ENCODE data around the gene MPL. TPM values are rescaled to one million over a fixed set of nuclear protein-coding genes. Genes with fewer than 3 reads are reported as not detected.
A peak's percentile ranks its signal among the peaks of the same experiment; 100 is the strongest.
"Not testable (repeated sequence)": the region's sequence is repeated elsewhere in the genome, so short reads cannot be mapped to it uniquely, and the experiment has no call there.

Gene MPL
- total RNA-seq, 1 donor from 2014 or later = not detected

DNA sequence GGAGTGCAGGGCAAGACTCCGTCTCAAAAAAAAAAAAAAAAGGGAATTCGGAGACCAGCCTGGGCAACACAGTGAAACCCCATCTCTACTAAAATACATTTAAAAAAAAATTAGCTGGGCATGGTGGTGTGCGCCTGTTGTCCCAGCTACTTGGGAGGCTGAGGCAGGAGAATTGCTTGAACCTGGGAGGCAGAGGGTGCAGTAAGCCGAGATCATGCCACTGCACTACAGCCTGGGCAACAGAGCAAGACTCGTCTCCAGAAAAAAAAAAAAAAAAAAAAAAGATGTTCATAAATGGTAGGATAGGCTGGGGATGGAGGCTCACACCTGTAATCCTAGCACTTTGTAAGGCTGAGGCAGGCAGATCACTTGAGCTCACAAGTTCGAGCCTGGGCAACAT lies 32.2 kb downstream of the MPL start:
- not testable (repeated sequence) for FAIRE-seq; DNase-seq (ENCODE audit: low spot score in 2 of 2)

DNA sequence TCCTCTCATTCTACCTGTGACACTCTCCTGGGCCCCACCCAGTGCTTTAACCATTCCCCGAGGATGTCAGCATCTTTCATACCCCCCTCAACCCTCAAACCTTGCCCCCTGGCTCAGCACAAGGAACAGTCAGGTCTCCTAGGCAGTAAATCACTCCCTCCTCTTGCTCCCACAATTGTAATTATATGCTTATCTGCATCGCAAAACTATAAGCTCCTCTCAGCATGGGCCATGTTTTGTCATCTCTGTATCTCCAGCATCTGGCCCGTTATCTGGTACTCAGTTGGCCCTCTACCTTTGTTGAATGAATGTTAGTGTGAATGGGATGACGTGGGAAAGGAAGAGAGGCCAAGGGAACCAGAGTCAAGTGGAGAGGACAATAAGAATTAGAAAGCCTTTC lies 32.9 kb downstream of the MPL start:
- no peak for DNase-seq (ENCODE audit: low spot score in 2 of 2)
- FAIRE-seq = no peak

DNA sequence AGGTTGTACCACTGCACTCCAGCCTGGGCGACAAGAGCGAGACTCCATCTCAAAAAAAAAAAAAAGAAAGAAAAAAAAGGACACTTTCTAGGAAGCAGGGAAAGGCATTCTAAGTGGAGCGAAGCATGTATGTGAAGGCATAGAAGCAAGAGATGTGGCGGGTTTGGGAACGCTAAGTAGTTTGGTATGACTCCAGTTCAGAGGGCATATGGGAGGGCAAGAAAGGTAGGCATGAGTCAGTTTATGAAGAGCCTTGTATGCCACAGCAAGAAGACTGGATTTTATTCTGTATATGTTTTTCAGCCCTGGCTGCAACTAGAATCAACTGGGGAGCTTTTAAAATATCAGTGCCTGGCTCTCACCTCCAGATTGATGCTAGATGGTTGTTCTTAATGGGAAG lies 34.6 kb downstream of the MPL start:
- FAIRE-seq = no peak
- DNase-seq (ENCODE audit: low spot score in 2 of 2) = no peak

DNA sequence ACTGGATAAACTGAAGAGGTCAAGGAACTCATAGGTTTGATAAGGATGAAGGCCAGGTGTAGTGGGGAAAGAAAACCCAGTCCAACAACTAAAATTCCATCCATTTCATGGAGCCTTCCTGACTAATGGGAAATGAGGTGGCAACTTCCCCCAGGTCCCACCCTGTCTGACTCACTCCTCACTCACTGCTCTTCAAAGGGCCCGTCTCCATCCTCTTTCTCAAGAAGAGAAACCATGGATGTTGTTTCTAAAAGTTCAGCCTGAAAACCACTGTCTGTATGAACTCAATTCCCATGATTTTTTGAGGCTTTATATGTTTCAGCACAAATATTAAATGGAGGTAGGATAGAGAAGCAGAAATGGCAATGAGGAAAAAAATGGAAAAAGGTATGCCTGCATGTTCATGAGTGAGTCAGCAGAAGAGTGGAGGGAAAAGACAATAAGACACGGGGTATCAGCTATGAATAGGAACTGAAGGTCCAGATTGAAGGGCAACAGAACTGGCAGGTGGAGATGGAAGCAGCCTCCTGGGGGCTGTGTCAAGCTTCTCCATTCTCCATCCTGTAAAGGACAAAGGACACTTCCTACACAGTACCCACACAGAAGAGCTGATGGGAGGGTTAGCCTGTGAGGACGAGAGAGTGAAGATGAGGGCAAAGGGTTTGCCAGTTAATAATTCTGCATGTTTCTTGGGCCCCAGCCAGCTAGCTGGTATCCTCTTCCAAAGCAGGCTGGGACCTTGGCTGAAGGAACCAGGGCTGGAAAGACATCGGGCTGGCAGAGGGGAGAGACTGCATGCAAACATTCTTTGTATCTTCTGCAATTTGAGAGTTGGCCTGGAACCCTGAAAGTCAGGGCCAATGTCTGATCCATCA lies 35.7 kb downstream of the MPL start:
- DNase-seq (ENCODE audit: low spot score in 2 of 2) (no peak), FAIRE-seq (no peak)

DNA sequence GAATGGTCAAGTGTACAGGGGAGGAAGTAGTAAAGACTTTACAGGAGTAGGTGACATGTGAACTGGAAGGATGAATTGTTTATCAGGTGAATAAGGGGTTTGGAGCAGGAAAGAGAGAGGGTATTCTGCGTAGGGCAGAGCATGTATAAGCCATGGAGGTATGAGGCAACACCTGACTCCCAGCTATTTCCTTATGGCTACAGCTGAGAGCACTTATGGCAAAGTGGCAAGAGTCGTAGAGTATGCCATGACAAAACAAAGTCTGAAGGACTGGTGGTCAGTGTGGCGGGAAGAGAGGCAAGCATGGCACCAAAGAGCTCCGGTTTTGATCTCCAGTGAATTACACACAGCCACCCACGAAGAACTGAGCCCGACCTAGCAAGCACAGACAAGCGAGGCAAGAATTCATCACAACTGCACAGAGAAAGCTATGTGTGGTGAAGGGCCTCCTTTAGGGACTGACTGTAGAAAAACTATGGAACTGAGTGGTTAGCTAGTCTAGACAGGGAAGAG lies 39.2 kb downstream of the MPL start:
- FAIRE-seq (no peak), DNase-seq (ENCODE audit: low spot score in 2 of 2) (no peak)

DNA sequence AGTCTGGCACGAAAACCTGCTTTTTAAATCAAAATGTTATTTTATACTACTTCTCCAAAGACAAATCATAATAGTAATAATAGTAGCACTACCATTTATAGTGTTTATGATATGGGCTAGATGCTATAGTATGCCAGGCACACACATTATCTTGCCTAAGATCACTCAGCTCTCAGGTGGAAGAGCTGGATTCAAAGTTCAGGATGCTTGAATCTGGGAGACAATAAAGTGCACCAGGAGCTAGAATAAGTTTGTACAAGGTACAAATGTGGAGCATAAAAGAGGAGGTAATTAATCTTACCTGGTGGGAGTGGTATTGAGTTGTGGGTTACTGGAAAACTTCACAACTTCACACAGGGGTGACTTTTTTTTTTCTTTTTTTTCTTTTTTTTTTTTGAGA lies 40.2 kb downstream of the MPL start:
- no peak for DNase-seq (ENCODE audit: low spot score in 2 of 2)
- no peak for FAIRE-seq

DNA sequence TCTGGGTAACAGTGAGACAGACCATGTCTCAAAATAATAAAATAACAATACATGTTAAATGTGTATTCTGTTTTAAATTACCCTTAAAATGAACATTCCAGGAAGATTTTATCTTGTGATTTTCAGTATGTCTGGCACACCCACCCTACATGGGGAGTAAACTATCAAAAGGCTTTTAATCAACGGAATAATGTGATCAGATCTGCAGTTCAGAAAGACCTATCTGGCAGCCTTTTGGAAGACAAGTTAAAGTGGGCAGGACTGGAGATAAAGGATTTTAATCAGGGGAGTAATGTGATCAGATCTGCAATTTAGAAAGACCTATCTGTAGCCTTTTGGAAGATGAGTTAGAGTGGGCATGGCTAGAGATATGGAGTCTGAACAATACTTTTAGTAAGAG lies 41.9 kb downstream of the MPL start:
- no peak for FAIRE-seq
- no peak for DNase-seq (ENCODE audit: low spot score in 2 of 2)

DNA sequence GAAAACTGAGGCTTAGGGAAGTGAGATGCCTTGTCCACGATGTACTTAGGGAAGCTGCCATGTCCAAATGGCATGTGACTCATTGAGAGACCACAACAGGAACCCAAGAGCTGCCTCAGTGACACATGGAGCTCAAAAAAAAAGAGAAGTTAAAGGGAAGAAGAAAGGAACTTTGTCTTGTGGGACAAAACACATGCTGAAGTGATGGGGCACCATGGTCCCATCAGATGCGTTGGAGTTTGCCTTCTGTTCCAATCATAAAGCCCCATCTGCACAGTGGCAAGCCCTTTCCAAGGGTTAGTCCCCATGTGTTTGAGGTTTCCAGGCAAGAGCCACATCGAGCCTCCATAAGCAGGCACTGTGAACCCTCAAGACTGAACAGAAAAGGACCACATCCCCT lies 44.0 kb downstream of the MPL start:
- no peak for FAIRE-seq
- DNase-seq (ENCODE audit: low spot score in 2 of 2) = no peak

DNA sequence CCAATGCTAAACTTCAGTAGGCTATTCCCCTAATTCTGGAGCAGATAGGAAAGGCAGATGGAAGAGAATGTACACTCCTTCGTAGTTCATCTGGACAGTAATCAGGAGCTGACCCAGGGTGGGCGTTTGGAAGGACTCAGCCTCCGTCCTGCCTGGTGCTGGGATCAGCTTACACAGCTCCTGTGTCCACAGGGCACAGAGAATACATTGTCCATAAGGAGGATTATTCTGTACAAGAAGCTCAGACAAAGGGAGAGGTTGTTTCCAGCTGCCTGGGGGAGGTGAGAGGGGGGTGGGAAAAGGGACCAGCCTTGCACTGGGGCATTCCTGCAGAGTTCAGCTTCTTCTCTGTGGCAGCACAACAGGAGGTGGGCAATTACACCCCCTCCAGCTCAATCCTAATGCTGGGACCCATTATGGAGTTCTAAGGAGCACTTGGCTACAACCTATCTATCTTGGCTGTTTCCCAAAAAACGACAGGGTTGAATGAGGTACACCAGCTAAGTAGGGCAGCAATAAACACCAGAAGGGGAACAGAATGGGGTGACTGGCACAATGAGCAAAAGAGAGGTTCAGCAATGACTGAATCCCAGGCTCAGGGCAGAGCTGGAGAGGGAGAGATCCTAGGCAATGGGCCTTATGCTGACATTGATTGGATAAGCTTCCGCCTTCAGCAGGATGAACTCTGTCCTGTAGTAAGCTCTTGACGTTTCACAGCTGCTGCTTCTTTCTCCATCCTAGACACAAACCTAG lies 44.6 kb downstream of the MPL start:
- no peak for DNase-seq (ENCODE audit: low spot score in 2 of 2)
- no peak for FAIRE-seq

DNA sequence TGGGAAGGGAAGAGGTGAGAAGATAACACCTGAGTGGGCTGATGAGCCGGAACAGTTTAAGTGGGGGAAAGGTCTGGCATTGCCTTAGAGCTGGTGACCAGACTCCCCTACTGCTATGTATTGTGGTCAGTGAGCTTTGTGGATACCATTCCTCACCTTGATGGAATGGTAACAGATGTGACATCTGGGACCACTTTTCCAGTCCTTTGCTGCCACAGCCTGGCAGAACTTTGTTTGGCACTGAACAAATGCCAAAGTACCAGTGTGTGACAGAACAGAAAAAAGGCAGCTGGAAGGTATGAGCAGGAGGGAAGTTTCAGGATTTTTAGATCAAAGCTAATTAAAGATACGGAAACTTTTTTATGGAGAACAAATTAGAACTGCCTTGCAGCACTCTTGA lies 45.8 kb downstream of the MPL start:
- no peak for DNase-seq (ENCODE audit: low spot score in 2 of 2)
- FAIRE-seq = no peak

DNA sequence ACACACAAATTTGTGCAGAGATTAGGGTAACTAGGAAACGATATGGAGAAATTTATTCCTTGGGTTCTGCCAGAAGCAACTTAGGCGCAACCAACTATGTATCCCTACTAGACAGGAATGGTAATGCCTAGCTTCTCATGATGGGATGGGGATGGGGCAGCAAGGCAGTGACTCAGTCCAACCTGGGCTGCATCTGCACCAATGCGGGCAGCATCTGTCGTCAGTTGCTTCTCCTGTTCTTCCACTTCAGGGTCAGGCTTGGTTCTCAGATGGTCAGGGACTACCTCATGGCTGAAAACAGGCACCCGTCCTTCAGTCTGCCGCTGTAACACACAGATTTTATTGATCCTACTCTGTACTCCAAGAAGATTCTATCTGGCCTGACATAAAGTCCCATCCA lies 49.1 kb downstream of the MPL start:
- no peak for DNase-seq (ENCODE audit: low spot score in 2 of 2)
- FAIRE-seq = no peak

DNA sequence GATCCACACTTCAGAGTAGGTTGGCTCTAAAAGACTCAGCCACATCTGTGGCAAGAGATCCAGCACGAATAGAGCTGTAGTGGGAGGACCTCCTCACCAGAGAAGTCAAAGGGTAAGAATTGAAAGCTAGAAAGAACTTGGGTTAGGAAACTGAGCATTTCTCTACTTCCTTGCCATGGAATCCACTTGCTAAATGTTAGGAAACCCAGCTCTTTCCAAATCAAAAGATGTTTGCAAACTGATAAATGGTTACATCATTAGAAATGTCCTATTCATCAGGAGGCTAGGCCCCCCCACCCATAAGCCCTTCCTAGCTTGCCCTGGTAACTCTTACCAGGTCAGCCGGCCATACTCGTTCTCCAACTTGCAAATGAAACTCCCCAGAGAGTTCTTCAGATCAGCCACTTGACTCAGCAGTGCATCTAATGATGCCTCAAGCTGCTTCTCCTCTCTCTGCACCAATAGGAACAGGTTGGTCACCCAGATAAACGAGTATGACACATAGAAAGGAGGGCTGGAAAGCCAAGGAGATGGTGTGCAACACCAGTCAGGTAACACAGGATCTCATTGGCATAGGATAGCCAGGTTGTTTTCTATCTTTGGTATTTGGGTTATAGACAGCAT lies 50.5 kb downstream of the MPL start:
- no peak for DNase-seq (ENCODE audit: low spot score in 2 of 2)
- no peak for FAIRE-seq

DNA sequence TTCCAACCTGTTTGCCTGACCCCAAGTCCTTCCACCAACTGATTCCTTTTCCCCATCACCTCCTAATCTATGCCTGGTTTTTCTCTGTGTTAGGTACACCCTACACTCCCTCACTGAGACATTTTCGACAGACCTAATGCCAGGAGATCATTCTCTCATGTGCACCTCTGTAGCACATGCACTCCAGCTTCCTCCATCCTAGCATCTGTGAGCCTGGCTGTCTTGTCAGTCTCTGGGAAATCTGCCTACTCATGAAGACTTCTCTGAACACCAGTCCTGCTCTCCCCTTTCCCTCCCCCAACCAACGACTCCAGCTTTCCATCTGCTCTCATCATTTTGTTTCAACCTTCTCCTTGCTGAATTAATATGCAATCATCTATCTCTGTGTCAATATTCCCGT lies 51.0 kb downstream of the MPL start:
- FAIRE-seq = no peak
- DNase-seq (ENCODE audit: low spot score in 2 of 2) = no peak

DNA sequence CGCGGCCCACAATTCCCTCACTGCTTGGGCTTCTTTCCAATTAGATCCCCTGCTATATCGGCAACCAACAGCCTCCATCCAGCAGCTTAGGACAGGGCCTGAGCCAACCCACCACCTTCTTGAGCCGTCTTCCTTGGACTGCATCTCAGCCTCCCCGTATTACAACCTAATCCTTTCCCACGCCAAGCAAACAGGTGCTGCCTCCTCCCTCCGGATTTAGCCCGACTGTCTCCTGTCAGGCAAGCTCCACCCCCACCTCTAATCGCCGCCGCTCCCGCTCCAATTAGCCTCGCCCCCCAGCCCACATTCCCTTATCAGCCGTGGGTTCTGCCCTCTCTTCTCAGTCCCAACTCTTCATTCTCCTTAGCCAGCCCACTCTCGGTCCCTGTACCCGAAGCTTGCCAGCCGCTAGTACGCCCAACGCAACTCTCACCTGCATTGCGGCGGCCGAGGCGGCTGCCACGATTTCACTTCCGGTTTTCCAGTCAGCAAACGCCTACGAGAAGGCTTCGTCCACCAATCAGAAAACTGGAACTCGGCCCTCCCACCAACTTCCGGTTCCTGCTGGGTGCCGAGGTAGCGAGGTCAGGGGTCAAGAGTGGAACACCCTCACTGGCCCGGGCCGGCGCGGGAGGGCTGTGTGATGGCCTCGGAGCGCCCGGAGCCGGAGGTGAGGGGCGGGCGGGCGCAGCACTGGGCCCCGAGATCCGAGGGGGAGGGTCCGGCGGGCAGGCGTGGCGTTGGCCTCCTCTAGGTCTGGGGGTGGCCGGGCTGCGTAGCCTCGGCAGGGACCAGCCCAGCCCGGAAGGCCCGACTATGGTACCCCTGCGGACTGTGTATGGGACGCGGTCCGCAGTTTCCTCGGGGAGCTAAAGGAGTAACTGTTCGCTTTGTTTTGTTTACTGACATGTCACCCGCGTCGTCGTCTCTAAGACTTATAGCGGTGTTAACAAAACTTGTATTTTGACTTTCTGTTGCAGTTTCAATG lies 52.0 kb downstream of the MPL start, which contains the start of the genes MED8 and SZT2:
Gene MED8, minus strand, starts transcription at position 475 of the 988 bp plus-strand sequence. Its CDS starts 36 bp downstream, at position 439.
Gene SZT2, plus strand, starts transcription at position 574 of the 988 bp plus-strand sequence. Its CDS starts 70 bp downstream, at position 644.
- FAIRE-seq = no peak

DNA sequence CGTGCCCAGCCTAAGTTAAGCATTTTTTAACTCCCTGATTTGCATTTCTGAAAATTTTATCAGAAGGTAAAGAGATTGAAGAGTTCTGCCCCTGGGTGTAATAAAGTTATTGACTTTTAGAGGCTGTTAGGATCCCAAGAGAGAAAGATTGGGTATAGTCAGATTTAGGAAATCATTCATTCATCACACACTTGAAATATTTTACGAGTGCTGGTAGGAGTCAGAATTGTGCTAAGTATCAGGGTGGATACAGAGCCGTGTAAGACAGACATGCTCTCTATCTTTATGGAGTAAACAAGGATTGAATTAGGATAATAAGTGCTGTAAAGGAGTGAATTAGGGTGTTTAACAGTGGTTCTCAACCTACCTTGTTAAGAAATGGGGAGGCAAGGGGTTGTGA lies 55.1 kb downstream of the MPL start:
- FAIRE-seq (no peak), DNase-seq (ENCODE audit: low spot score in 2 of 2) (no peak)

More for the DNA sequence above, 52.0 kb downstream of the MPL start, which contains the start of the genes MED8 and SZT2:
- DNase-seq (ENCODE audit: low spot score in 2 of 2) = peak; percentile 93 to 96

DNA sequence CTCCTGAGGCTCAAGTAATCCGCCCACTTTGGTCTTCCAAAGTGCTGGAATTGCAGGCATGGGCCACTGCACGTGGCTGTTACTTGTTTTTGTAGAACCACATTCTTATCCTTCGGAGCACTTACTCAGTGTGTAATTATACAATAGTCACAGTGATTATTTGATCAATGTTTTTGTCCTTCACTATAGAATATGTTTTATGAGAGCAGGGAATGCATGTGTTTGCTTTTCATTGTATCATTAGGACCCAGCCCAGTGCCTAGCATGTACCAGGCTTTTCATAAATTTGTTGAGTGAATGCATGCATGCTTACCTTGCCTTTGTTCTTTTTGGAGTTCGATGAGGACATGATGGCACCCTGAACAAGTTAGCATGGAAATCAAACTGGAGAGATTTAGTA lies 57.9 kb downstream of the MPL start:
- DNase-seq (ENCODE audit: low spot score in 2 of 2) (no peak), FAIRE-seq (no peak)

DNA sequence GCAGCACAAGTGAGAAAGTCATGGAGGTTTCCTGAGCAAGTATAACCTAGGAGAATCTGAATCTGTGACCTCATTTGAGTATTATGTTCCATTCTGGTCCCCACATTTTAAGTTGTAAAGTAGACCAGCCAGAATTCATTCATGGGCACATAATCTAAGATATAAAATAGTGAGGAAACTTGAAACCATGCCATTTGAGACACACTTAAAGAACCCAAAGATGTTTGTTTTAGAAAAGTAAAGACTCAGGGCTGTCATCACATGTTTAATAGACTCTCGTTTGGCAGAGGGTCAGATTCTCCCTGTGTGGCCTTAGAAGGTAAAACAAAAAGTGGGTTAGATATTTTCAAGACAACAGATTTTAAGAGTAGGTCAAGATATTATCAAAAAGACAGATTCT lies 58.4 kb downstream of the MPL start:
- no peak for DNase-seq (ENCODE audit: low spot score in 2 of 2)
- no peak for FAIRE-seq

DNA sequence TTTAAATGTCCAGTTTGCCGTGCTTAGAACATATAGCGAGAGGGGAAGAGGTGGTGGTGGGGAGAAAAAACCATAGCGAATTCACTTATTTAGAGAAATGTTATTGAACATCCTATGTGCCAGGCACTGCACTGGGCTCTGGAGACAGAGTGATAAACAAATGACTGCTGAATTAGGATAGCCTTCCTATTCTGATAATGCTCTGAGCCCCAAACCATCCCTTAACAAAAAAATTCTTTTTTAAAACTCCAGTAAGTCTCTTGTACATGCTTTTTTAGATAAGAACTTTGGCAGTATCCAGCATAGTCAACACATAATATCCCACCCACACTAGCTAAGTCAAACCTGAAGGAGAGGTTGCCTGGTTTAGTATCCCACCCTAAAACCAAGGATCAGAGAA lies 60.6 kb downstream of the MPL start:
- no peak for FAIRE-seq
- no peak for DNase-seq (ENCODE audit: low spot score in 2 of 2)

DNA sequence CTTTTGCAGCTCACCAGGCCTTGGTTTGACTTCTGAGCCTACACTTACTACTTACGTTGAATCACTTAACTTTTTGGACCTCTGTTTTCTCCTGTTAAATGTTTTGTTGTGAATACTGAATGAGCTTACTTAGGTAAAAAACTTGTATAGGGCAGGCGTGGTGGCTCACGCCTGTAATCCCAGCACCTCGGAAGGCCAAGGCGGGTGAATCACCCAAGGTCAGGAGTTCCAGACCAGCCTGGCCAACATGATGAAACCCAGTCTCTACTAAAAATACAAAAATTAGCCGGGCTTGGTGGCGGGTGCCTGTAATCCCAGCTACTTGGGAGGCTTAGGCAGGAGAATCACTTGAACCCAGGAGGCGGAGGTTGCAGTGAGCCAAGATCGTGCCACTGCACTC lies 62.8 kb downstream of the MPL start:
- FAIRE-seq; DNase-seq (ENCODE audit: low spot score in 2 of 2): not testable (repeated sequence)

All from frontal cortex (tissue), 4 donors.